ENCODE data around the gene DMXL1.

DMXL1 gene

DNA sequence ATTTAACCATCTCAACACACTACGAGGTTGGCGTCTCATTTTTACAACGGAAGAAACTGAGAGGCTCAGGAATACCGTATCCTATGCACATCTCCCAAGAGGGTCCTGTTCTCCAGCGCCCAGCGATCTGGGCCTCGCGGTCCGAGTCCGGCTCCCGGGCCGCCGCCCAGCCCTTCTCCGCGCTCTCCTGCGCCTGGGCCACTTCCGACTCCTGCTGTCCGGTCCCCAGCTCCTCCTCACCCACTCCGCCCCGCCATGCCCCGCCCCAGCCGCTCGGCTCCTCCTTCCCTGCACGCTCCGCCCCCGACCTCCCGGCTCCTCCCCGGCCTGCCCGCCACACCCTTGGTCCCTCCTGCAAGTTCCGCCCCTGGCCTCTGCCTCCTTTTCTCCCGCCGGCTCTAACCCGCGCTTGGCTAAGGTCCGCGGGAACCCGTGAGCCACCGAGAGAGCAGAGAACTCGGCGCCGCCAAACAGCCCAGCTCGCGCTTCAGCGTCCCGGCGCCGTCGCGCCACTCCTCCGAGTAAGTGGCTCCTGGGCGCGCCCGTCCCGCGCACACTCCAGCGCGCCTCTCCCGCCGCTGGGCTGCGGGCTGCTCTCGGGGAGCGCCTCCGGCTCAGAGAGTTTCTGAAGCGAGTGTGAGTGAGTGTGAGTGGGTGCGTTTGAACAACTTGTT lies 197.6 kb downstream of the DMXL1 start (continued):
- TF ChIP-seq PRDM1 (tag by site-specific recombination; IDR thresholded peaks at IDR 0.05) (no peak), MEIS1 (CRISPR knock-in tag; IDR thresholded peaks at IDR 0.05; ENCODE audit: borderline replicate concordance) (no peak), KLF10 (tag by site-specific recombination; IDR thresholded peaks at IDR 0.05) (peak; percentile 69), ZNF791 (tag by site-specific recombination; IDR thresholded peaks at IDR 0.05) (no peak), ZNF561 (tag by site-specific recombination; IDR thresholded peaks at IDR 0.05; ENCODE audit: borderline replicate concordance) (no peak), KLF1 (tag by site-specific recombination; IDR thresholded peaks at IDR 0.05) (peak; percentile 90; the same call in 1 of the 2 replicates), ZNF76 (tag by site-specific recombination; IDR thresholded peaks at IDR 0.05; ENCODE audit: borderline replicate concordance, low read depth) (peak; percentile 70; the same call in 1 of the 2 replicates), ZNF571 (tag by site-specific recombination; IDR thresholded peaks at IDR 0.05) (no peak), ZNF114 (tag by site-specific recombination; IDR thresholded peaks at IDR 0.05) (no peak), ZNF169 (tag by site-specific recombination; IDR thresholded peaks at IDR 0.05) (no peak), EGR2 (tag by site-specific recombination; IDR thresholded peaks at IDR 0.05; ENCODE audit: low read depth) (peak; percentile 68), ZNF549 (tag by site-specific recombination; IDR thresholded peaks at IDR 0.05) (no peak), GLIS1 (tag by site-specific recombination; IDR thresholded peaks at IDR 0.05) (peak; percentile 77), REPIN1 (tag by site-specific recombination; IDR thresholded peaks at IDR 0.05; ENCODE audit: low read depth) (peak; percentile 88; the same call in 1 of the 2 replicates), ZNF843 (tag by site-specific recombination; IDR thresholded peaks at IDR 0.05) (peak; percentile 57; the same call in 1 of the 2 replicates), ZNF473 (tag by site-specific recombination; IDR thresholded peaks at IDR 0.05) (no peak), MYNN (tag by site-specific recombination; IDR thresholded peaks at IDR 0.05; ENCODE audit: borderline replicate concordance) (0 out of 2 replicates have a peak, but pooled peaks have one; percentile 1), SALL2 (tag by site-specific recombination; IDR thresholded peaks at IDR 0.05; ENCODE audit: borderline replicate concordance) (no peak), IKZF3 (tag by site-specific recombination; IDR thresholded peaks at IDR 0.05) (no peak), ZNF658 (tag by site-specific recombination; IDR thresholded peaks at IDR 0.05) (no peak), ZNF623 (tag by site-specific recombination; IDR thresholded peaks at IDR 0.05) (no peak), ZNF335 (tag by site-specific recombination; conservative IDR thresholded peaks at IDR 0.05) (peak; percentile 91)
- TF ChIP-seq, protein P1, sequence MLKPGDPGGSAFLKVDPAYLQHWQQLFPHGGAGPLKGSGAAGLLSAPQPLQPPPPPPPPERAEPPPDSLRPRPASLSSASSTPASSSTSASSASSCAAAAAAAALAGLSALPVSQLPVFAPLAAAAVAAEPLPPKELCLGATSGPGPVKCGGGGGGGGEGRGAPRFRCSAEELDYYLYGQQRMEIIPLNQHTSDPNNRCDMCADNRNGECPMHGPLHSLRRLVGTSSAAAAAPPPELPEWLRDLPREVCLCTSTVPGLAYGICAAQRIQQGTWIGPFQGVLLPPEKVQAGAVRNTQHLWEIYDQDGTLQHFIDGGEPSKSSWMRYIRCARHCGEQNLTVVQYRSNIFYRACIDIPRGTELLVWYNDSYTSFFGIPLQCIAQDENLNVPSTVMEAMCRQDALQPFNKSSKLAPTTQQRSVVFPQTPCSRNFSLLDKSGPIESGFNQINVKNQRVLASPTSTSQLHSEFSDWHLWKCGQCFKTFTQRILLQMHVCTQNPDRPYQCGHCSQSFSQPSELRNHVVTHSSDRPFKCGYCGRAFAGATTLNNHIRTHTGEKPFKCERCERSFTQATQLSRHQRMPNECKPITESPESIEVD (tag by site-specific recombination; IDR thresholded peaks at IDR 0.05), result no peak
- TF ChIP-seq, protein P2, sequence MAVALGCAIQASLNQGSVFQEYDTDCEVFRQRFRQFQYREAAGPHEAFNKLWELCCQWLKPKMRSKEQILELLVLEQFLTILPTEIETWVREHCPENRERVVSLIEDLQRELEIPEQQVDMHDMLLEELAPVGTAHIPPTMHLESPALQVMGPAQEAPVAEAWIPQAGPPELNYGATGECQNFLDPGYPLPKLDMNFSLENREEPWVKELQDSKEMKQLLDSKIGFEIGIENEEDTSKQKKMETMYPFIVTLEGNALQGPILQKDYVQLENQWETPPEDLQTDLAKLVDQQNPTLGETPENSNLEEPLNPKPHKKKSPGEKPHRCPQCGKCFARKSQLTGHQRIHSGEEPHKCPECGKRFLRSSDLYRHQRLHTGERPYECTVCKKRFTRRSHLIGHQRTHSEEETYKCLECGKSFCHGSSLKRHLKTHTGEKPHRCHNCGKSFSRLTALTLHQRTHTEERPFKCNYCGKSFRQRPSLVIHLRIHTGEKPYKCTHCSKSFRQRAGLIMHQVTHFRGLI (tag by site-specific recombination; IDR thresholded peaks at IDR 0.05), result peak; percentile 43; the same call in 1 of the 2 replicates
- TF ChIP-seq, protein P3, sequence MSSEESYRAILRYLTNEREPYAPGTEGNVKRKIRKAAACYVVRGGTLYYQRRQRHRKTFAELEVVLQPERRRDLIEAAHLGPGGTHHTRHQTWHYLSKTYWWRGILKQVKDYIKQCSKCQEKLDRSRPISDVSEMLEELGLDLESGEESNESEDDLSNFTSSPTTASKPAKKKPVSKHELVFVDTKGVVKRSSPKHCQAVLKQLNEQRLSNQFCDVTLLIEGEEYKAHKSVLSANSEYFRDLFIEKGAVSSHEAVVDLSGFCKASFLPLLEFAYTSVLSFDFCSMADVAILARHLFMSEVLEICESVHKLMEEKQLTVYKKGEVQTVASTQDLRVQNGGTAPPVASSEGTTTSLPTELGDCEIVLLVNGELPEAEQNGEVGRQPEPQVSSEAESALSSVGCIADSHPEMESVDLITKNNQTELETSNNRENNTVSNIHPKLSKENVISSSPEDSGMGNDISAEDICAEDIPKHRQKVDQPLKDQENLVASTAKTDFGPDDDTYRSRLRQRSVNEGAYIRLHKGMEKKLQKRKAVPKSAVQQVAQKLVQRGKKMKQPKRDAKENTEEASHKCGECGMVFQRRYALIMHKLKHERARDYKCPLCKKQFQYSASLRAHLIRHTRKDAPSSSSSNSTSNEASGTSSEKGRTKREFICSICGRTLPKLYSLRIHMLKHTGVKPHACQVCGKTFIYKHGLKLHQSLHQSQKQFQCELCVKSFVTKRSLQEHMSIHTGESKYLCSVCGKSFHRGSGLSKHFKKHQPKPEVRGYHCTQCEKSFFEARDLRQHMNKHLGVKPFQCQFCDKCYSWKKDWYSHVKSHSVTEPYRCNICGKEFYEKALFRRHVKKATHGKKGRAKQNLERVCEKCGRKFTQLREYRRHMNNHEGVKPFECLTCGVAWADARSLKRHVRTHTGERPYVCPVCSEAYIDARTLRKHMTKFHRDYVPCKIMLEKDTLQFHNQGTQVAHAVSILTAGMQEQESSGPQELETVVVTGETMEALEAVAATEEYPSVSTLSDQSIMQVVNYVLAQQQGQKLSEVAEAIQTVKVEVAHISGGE (tag by site-specific recombination; conservative IDR thresholded peaks at IDR 0.05; ENCODE audit: low read depth), result peak; percentile 80; the same call in 1 of the 2 replicates
- TF ChIP-seq, protein P4, sequence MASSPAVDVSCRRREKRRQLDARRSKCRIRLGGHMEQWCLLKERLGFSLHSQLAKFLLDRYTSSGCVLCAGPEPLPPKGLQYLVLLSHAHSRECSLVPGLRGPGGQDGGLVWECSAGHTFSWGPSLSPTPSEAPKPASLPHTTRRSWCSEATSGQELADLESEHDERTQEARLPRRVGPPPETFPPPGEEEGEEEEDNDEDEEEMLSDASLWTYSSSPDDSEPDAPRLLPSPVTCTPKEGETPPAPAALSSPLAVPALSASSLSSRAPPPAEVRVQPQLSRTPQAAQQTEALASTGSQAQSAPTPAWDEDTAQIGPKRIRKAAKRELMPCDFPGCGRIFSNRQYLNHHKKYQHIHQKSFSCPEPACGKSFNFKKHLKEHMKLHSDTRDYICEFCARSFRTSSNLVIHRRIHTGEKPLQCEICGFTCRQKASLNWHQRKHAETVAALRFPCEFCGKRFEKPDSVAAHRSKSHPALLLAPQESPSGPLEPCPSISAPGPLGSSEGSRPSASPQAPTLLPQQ (tag by site-specific recombination; IDR thresholded peaks at IDR 0.05), result peak; percentile 58; the same call in 1 of the 2 replicates
- TF ChIP-seq, protein P5, sequence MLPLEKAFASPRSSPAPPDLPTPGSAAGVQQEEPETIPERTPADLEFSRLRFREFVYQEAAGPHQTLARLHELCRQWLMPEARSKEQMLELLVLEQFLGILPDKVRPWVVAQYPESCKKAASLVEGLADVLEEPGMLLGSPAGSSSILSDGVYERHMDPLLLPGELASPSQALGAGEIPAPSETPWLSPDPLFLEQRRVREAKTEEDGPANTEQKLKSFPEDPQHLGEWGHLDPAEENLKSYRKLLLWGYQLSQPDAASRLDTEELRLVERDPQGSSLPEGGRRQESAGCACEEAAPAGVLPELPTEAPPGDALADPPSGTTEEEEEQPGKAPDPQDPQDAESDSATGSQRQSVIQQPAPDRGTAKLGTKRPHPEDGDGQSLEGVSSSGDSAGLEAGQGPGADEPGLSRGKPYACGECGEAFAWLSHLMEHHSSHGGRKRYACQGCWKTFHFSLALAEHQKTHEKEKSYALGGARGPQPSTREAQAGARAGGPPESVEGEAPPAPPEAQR (tag by site-specific recombination; IDR thresholded peaks at IDR 0.05), result no peak
- TF ChIP-seq, protein P6, sequence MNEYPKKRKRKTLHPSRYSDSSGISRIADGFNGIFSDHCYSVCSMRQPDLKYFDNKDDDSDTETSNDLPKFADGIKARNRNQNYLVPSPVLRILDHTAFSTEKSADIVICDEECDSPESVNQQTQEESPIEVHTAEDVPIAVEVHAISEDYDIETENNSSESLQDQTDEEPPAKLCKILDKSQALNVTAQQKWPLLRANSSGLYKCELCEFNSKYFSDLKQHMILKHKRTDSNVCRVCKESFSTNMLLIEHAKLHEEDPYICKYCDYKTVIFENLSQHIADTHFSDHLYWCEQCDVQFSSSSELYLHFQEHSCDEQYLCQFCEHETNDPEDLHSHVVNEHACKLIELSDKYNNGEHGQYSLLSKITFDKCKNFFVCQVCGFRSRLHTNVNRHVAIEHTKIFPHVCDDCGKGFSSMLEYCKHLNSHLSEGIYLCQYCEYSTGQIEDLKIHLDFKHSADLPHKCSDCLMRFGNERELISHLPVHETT (tag by site-specific recombination; IDR thresholded peaks at IDR 0.05), result no peak; the same call in 1 of the 2 replicates

All from HEK293 (cell line).